Neural progenitor cell (in vitro differentiated cells): ENCODE measurements around the gene CDH23.

Experiments
- EZH2phosphoT487 ChIP-seq: fragments of 200-600 bp; sonication (generic); IDR thresholded peaks from 2 replicates; pipeline ENCODE4 v1.6.1; 2017; ENCODE audit warnings: antibody characterized with exemption
- TF ChIP-seq, protein P1 (sequence below): fragments of 200-600 bp; sonication (generic); IDR thresholded peaks from 2 replicates; pipeline ENCODE4 v1.5.1; 2017; ENCODE audit warnings: antibody characterized with exemption, mild to moderate bottlenecking

DNA sequence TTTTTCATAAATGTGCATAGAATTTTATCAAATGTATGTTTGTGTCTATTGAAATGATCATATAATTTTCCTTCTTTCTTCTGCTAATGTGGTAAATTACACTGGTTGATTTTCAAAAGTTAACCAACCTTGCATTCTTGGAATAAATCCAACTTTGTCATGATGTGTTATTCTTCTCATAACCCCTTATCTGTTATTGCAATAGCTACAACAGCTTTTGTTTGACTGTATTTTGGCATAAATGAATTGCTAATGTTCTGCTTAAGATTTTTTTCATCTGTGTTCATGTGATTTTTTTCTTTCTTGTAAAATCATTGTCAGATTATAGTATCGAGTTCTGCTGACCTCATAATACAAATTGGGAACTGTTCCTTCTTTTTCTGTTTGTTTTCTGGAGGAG lies 17.6 kb downstream of the CDH23 start:
- TF ChIP-seq, protein P1, sequence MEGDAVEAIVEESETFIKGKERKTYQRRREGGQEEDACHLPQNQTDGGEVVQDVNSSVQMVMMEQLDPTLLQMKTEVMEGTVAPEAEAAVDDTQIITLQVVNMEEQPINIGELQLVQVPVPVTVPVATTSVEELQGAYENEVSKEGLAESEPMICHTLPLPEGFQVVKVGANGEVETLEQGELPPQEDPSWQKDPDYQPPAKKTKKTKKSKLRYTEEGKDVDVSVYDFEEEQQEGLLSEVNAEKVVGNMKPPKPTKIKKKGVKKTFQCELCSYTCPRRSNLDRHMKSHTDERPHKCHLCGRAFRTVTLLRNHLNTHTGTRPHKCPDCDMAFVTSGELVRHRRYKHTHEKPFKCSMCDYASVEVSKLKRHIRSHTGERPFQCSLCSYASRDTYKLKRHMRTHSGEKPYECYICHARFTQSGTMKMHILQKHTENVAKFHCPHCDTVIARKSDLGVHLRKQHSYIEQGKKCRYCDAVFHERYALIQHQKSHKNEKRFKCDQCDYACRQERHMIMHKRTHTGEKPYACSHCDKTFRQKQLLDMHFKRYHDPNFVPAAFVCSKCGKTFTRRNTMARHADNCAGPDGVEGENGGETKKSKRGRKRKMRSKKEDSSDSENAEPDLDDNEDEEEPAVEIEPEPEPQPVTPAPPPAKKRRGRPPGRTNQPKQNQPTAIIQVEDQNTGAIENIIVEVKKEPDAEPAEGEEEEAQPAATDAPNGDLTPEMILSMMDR = no peak
- no peak for TF ChIP-seq EZH2phosphoT487
